Measurements from ENCODE around the gene IRGQ.

The IRGQ gene

DNA sequence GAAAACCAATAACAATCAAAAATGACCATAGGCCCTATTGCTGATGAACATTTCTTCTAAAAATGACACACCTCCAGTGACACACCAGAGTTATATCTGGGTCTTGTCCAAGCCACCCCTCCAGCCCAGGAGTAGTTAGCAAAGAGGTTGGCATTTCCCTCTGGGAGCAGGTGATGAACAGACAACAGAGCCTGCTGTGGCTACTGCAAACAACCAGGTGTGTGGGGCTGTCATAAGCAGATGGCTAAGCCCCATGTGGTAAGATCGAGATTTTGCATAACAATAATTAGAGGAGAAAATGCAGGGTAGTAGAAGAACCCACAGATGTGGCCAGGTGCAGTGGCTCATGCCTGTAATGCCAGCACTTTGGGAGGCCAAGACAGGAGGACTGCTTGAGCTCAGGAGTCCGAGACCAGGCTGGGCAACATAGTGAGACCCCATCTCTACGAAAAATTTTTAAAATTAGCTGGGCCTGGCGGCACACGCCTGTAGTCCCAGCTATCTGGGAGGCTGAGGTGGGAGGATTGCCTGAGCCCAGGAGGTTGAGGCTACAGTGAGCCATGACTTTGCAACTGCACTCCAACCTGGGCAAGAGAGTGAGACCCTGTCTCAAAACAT lies 25.7 kb downstream of the IRGQ start:
- H3K36me3 ChIP-seq (ENCODE audit: insufficient read depth, insufficient read length, low read length), result peaks cover 15% of the 10 kb centered on the region
- DNase-seq (ENCODE audit: low read depth, low spot score), result no peak
- peaks cover 3% of the 10 kb centered on the region for H3K4me1 ChIP-seq (ENCODE audit: insufficient read depth, insufficient read length)
- no peak overlapping the region for H3K9ac ChIP-seq (ENCODE audit: insufficient read length, low read depth)
- no peak overlapping the region for H3K4me3 ChIP-seq (ENCODE audit: insufficient read length, low read depth)
- H3K27me3 ChIP-seq (ENCODE audit: insufficient read depth, insufficient read length), result no peaks in the 10 kb centered on the region
- no peaks in the 10 kb centered on the region for H3K9me3 ChIP-seq (ENCODE audit: insufficient read depth, low read length)
- TF ChIP-seq SUZ12 (IDR thresholded peaks at IDR 0.05; ENCODE audit: extremely low read depth, insufficient read depth, insufficient read length) (no peak), YY1 (IDR thresholded peaks at IDR 0.05; ENCODE audit: insufficient read depth, insufficient read length) (no peak), ZNF274 (IDR thresholded peaks at IDR 0.05; ENCODE audit: low read depth, low read length) (no peak)

DNA sequence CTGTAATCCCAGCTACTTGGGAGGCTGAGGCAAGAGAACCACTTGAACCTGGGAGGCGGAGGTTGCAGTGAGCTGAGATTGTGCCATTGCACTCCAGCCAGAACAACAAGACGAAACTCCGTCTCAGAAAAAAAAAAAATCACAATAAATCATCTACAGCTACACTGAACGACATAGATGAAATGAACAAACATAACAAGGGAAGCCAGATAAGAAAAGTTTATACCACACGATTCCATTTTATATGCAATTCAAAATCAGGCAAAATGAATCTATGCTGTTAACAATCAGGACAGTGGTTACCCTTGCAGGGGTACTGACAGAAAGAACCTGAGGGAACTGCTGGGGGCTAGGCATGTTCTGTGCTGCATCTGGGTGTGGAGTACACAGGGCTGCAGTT lies 26.3 kb downstream of the IRGQ start:
- Histone ChIP-seq H3K4me1 (ENCODE audit: insufficient read depth, insufficient read length) (peaks cover 2% of the 10 kb centered on the region), H3K36me3 (ENCODE audit: insufficient read depth, insufficient read length, low read length) (peaks cover 15% of the 10 kb centered on the region), H3K9me3 (ENCODE audit: insufficient read depth, low read length) (no peaks in the 10 kb centered on the region), H3K4me3 (ENCODE audit: insufficient read length, low read depth) (no peak overlapping the region), H3K9ac (ENCODE audit: insufficient read length, low read depth) (no peak overlapping the region), H3K27me3 (ENCODE audit: insufficient read depth, insufficient read length) (no peaks in the 10 kb centered on the region)
- DNase-seq (ENCODE audit: low read depth, low spot score), result no peak
- TF ChIP-seq YY1 (IDR thresholded peaks at IDR 0.05; ENCODE audit: insufficient read depth, insufficient read length), result no peak
- TF ChIP-seq ZNF274 (IDR thresholded peaks at IDR 0.05; ENCODE audit: low read depth, low read length), result no peak
- no peak for TF ChIP-seq SUZ12 (IDR thresholded peaks at IDR 0.05; ENCODE audit: extremely low read depth, insufficient read depth, insufficient read length)

DNA sequence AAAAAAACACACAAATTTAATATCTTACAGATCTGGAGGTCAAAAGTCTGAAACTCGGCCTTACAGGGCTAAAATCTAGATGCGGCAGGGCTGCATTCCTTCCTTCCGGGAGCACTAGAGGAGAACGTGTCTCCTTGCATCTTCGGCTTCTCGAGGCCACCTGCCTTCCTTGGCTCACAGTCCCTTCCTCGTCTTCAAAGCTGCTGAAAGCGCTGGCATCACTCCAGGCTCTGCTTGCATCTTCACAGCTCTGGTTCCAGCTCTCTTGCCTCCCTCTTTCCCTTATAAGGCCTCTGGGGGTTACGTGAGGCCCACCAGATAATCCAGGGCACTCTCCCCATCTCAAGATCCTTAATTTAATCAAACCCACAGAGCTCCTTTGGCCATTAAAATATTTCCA lies 31.1 kb downstream of the IRGQ start:
- Histone ChIP-seq H3K27me3 (ENCODE audit: insufficient read depth, insufficient read length) (no peaks in the 10 kb centered on the region), H3K9me3 (ENCODE audit: insufficient read depth, low read length) (no peaks in the 10 kb centered on the region), H3K36me3 (ENCODE audit: insufficient read depth, insufficient read length, low read length) (peaks cover 29% of the 10 kb centered on the region), H3K9ac (ENCODE audit: insufficient read length, low read depth) (no peak overlapping the region), H3K4me3 (ENCODE audit: insufficient read length, low read depth) (no peak overlapping the region), H3K4me1 (ENCODE audit: insufficient read depth, insufficient read length) (peaks cover 4% of the 10 kb centered on the region)
- no peak for DNase-seq (ENCODE audit: low read depth, low spot score)
- no peak for TF ChIP-seq YY1 (IDR thresholded peaks at IDR 0.05; ENCODE audit: insufficient read depth, insufficient read length)
- TF ChIP-seq SUZ12 (IDR thresholded peaks at IDR 0.05; ENCODE audit: extremely low read depth, insufficient read depth, insufficient read length), result no peak
- no peak for TF ChIP-seq ZNF274 (IDR thresholded peaks at IDR 0.05; ENCODE audit: low read depth, low read length)

DNA sequence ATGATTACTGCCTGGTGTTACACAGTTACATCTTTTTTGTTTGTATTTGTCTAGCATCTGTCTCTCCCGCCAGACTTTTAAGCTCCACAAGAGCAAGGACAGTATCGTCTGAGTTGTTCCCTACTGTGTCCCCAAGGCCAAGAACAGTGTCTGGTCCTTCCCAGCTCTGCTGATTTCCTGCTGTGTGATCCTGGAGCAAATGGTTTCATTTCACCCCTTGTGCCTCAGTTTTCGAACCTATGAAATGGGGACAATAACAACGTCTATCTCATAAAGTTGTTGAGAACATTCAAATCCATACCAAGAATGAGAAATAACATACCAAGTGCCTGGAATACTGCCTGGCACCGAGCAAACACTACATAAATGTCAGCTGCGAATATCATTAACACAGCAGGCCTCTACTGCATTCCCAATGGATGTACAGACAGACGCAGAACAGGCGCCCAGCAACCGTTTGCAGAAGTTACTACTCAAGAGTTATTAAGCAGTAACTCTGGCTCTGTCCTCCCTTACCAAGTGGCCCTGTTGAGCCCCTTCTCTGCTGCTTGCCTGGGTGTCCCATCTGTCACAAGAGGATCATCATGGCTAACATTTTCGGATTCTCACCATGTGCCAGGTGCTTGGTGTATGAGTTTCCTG lies 32.0 kb downstream of the IRGQ start:
- Histone ChIP-seq H3K4me1 (ENCODE audit: insufficient read depth, insufficient read length) (peaks cover 4% of the 10 kb centered on the region), H3K27me3 (ENCODE audit: insufficient read depth, insufficient read length) (no peaks in the 10 kb centered on the region), H3K9me3 (ENCODE audit: insufficient read depth, low read length) (no peaks in the 10 kb centered on the region), H3K9ac (ENCODE audit: insufficient read length, low read depth) (no peak overlapping the region), H3K36me3 (ENCODE audit: insufficient read depth, insufficient read length, low read length) (peaks cover 30% of the 10 kb centered on the region), H3K4me3 (ENCODE audit: insufficient read length, low read depth) (no peak overlapping the region)
- TF ChIP-seq YY1 (IDR thresholded peaks at IDR 0.05; ENCODE audit: insufficient read depth, insufficient read length) (no peak), SUZ12 (IDR thresholded peaks at IDR 0.05; ENCODE audit: extremely low read depth, insufficient read depth, insufficient read length) (no peak), ZNF274 (IDR thresholded peaks at IDR 0.05; ENCODE audit: low read depth, low read length) (no peak)
- DNase-seq (ENCODE audit: low read depth, low spot score), result no peak

DNA sequence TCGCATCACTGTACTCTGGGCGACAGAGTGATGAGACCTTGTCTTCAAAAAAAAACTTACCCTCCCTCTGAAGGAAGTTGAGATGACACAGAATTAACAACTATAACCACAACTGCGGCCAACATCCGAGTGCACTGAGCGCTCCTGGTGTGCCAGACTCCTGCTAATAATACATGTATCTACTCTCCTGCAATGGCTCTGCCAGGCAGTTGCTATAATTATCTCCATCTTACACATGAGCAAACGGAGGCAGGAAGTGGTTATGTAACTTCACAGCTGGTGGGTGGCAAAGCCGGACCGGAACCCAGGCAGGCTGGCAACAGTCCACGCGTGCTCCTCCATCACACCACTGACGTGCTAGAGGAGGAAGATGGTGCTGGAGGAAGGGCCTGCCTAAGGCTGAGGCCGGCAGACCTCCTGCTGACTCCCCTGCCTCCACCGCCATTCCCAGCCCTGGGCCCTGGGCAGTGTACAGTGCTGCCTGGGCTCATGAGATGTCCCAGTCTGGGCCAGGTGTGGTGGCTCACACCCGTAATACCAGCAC lies 33.2 kb downstream of the IRGQ start:
- peaks cover 4% of the 10 kb centered on the region for H3K4me1 ChIP-seq (ENCODE audit: insufficient read depth, insufficient read length)
- H3K27me3 ChIP-seq (ENCODE audit: insufficient read depth, insufficient read length), result no peaks in the 10 kb centered on the region
- H3K4me3 ChIP-seq (ENCODE audit: insufficient read length, low read depth), result no peak overlapping the region
- TF ChIP-seq SUZ12 (IDR thresholded peaks at IDR 0.05; ENCODE audit: extremely low read depth, insufficient read depth, insufficient read length) (no peak), ZNF274 (IDR thresholded peaks at IDR 0.05; ENCODE audit: low read depth, low read length) (no peak), YY1 (IDR thresholded peaks at IDR 0.05; ENCODE audit: insufficient read depth, insufficient read length) (no peak)
- no peak for DNase-seq (ENCODE audit: low read depth, low spot score)
- H3K9me3 ChIP-seq (ENCODE audit: insufficient read depth, low read length), result no peaks in the 10 kb centered on the region
- no peak overlapping the region for H3K9ac ChIP-seq (ENCODE audit: insufficient read length, low read depth)
- peaks cover 32% of the 10 kb centered on the region for H3K36me3 ChIP-seq (ENCODE audit: insufficient read depth, insufficient read length, low read length)

DNA sequence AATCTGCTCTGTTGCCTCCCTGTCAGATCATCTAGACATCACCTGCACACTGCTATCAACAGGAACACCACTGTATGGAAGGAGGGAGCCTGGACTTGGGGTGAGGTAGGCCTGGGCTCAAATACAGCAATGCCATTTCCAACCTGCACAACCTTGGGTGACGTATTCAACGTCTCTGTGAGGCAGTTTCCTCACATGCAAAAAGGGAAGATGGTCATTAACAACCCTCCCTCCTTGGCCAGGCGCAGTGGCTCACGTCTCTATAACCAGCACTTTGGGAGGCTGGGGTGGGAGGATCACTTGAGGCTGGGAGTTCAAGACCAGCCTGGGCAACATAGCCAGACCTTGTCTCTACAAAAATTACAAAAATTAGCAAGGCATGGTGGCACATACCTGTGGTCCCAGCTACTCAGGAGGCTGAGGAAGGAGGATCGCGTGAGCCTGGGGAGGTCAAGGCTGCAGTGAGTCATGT lies 33.7 kb downstream of the IRGQ start:
- H3K9me3 ChIP-seq (ENCODE audit: insufficient read depth, low read length), result no peaks in the 10 kb centered on the region
- DNase-seq (ENCODE audit: low read depth, low spot score), result no peak
- peaks cover 32% of the 10 kb centered on the region for H3K36me3 ChIP-seq (ENCODE audit: insufficient read depth, insufficient read length, low read length)
- no peaks in the 10 kb centered on the region for H3K27me3 ChIP-seq (ENCODE audit: insufficient read depth, insufficient read length)
- H3K9ac ChIP-seq (ENCODE audit: insufficient read length, low read depth), result no peak overlapping the region
- H3K4me1 ChIP-seq (ENCODE audit: insufficient read depth, insufficient read length), result peaks cover 4% of the 10 kb centered on the region
- no peak for TF ChIP-seq ZNF274 (IDR thresholded peaks at IDR 0.05; ENCODE audit: low read depth, low read length)
- no peak for TF ChIP-seq YY1 (IDR thresholded peaks at IDR 0.05; ENCODE audit: insufficient read depth, insufficient read length)
- TF ChIP-seq SUZ12 (IDR thresholded peaks at IDR 0.05; ENCODE audit: extremely low read depth, insufficient read depth, insufficient read length), result no peak
- H3K4me3 ChIP-seq (ENCODE audit: insufficient read length, low read depth), result no peak overlapping the region

Data from NT2/D1 (cell line).